ENCODE data around the gene PRSS57. TPM values are rescaled to one million over a fixed set of nuclear protein-coding genes. Genes with fewer than 3 reads are reported as not detected.

Gene PRSS57
- total and polyA plus RNA-seq, 2 of the 8 experiments (the other 6 are each of a cell fraction or from before 2014, with no cell fraction given), result not detected

DNA sequence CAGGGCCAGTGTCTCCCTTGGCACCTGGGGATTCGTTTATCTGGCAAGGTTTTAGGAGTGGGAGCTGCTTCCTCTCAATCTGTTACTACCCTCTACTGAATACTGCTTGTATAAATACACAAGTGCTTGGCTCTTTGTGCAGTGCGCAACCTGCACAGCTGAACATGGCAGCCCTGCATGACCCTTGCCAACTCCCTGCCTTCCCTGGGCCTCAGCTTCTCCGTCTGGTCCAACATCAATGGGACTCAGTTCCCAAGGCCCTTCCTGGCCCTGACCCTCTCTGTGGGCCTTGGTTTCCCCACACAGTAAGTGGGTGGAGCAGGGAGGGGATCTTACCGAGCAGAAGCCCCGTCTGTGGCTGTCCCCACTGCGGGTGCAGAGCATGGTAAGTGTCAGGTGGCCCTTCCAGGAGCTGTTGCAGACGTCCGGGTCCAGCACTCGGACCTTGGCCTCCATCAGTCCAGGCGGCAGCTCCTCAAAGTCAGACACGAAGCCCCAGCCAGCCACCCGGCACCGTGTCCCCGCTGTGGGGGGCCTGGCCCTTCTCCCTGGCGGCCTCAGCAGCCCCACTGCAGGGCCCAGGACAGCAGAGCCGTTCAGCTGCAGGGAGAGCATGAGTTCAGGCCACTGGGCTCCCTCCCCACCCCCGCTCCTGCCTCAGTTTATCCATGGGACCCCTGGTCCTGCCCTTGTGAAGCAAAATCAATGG is 8.5 kb downstream of the PRSS57 start (continued):
- TF ChIP-seq SIN3A (conservative IDR thresholded peaks at IDR 0.05 in 1 of 2, IDR thresholded peaks at IDR 0.05 in 1 of 2; ENCODE audit: low read depth in 1 of 2, low read length in 2 of 2), result no peak
- no peak for TF ChIP-seq JUND (IDR thresholded peaks at IDR 0.05; ENCODE audit: low read length)
- no peak for TF ChIP-seq RXRA (IDR thresholded peaks at IDR 0.05; ENCODE audit: insufficient read depth, low read depth, low read length)
- TF ChIP-seq, protein P1, sequence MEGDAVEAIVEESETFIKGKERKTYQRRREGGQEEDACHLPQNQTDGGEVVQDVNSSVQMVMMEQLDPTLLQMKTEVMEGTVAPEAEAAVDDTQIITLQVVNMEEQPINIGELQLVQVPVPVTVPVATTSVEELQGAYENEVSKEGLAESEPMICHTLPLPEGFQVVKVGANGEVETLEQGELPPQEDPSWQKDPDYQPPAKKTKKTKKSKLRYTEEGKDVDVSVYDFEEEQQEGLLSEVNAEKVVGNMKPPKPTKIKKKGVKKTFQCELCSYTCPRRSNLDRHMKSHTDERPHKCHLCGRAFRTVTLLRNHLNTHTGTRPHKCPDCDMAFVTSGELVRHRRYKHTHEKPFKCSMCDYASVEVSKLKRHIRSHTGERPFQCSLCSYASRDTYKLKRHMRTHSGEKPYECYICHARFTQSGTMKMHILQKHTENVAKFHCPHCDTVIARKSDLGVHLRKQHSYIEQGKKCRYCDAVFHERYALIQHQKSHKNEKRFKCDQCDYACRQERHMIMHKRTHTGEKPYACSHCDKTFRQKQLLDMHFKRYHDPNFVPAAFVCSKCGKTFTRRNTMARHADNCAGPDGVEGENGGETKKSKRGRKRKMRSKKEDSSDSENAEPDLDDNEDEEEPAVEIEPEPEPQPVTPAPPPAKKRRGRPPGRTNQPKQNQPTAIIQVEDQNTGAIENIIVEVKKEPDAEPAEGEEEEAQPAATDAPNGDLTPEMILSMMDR (IDR thresholded peaks at IDR 0.05; ENCODE audit: control extremely low read depth in 1 of 3, insufficient read depth in 1 of 3, low read depth in 1 of 3, low read length in 3 of 3), result no peak
- no peak for TF ChIP-seq ASH2L (IDR thresholded peaks at IDR 0.05; ENCODE audit: low read length)

Measured in H1 (cell line).